ENCODE results near the gene RASGRP3. TPM values are rescaled to one million over a fixed set of nuclear protein-coding genes. Genes with fewer than 3 reads are reported as not detected.

RASGRP3 gene
- total and polyA plus RNA-seq, 2 donors (not counting 3 experiments of a cell fraction or from before 2014, with no cell fraction given) = 16.0 to 39.6 TPM

- no TSS peak for BruUV-seq (replicated peaks)
- no peaks in the 10 kb centered on the region for H3K79me2 ChIP-seq (ENCODE audit: control insufficient read depth, insufficient read depth, low read length)
- FAIRE-seq (no peak), DNase-seq (ENCODE audit: low read depth, low spot score) (no peak)
- no peaks in the 10 kb centered on the region for H3K4me1 ChIP-seq (ENCODE audit: control insufficient read depth, extremely low read depth, insufficient read depth, low read length)
- H3K9me3 ChIP-seq (replicated peaks; ENCODE audit: control insufficient read depth, insufficient read depth, low read length) = no peaks in the 10 kb centered on the region
- intact Hi-C loops (cut with micrococcal nuclease) = no loop called here
- TF ChIP-seq JUN (IDR thresholded peaks at IDR 0.05; ENCODE audit: borderline replicate concordance, insufficient read depth, insufficient read length, low read depth) (no peak), MAX (IDR thresholded peaks at IDR 0.05; ENCODE audit: insufficient read depth, insufficient read length) (no peak), GATA2 (IDR thresholded peaks at IDR 0.05; ENCODE audit: insufficient read depth, insufficient read length, low read depth, low read length) (no peak), POLR2AphosphoS5 (IDR thresholded peaks at IDR 0.05; ENCODE audit: insufficient read depth, low read depth, low read length) (no peak), FOS (IDR thresholded peaks at IDR 0.05; ENCODE audit: borderline replicate concordance, insufficient read depth, low read length) (no peak), MYC (IDR thresholded peaks at IDR 0.05; ENCODE audit: low read depth, low read length) (no peak), POLR2A (IDR thresholded peaks at IDR 0.05; ENCODE audit: low read depth, low read length) (no peak)
- H3K36me3 ChIP-seq (ENCODE audit: control insufficient read depth in 2 of 2, extremely low read depth in 1 of 2, insufficient read depth in 2 of 2, low read length in 2 of 2) = no peaks in the 10 kb centered on the region
- dilution Hi-C loops (cut with MboI; ENCODE audit: extremely low pct_ligation_motif_present, low sequenced_read_pairs) = no loop called here
- H2AFZ ChIP-seq (ENCODE audit: low read depth, low read length) = no peak overlapping the region
- ChIA-PET POLR2A (no interaction called here), CTCF (interaction anchor here (0.9 kb wide), 1 partner anchor 99 kb away, joined by 3 read pairs; no protein-coding TSS in a partner anchor)
- H3K9ac ChIP-seq (replicated peaks; ENCODE audit: extremely low read depth, insufficient read depth, low read length) = no peak overlapping the region
- H3K27ac ChIP-seq (ENCODE audit: insufficient read depth, low read depth, low read length) = no peak overlapping the region
- H3K4me3 ChIP-seq (replicated peaks in 1 of 3; ENCODE audit: insufficient read depth in 1 of 3, low read depth in 1 of 3, low read length in 3 of 3) = no peak overlapping the region
- H4K20me1 ChIP-seq (replicated peaks; ENCODE audit: control insufficient read depth, extremely low read depth, insufficient read depth, low read length) = no peaks in the 10 kb centered on the region
- no peaks in the 10 kb centered on the region for H3K9me1 ChIP-seq (replicated peaks; ENCODE audit: control insufficient read depth, extremely low read depth, insufficient read depth, low read length)
- peaks cover 4% of the 10 kb centered on the region in 2 experiments for H3K27me3 ChIP-seq (ENCODE audit: control insufficient read depth in 2 of 2, insufficient read depth in 2 of 2, low read length in 2 of 2)
- H3K4me2 ChIP-seq (ENCODE audit: insufficient read depth, low read length) = no peak overlapping the region
Measured at GRCh38 chr2:33484042-33484621, 7.7 kb downstream of the RASGRP3 start.

- TF ChIP-seq FOS (IDR thresholded peaks at IDR 0.05; ENCODE audit: borderline replicate concordance, insufficient read depth, low read length) (no peak), EZH2 (IDR thresholded peaks at IDR 0.05; ENCODE audit: borderline replicate concordance, low read depth, low read length, severe bottlenecking) (no peak), GATA2 (IDR thresholded peaks at IDR 0.05; ENCODE audit: insufficient read depth, insufficient read length, low read depth, low read length) (no peak), POLR2AphosphoS5 (IDR thresholded peaks at IDR 0.05; ENCODE audit: insufficient read depth, low read depth, low read length) (no peak), JUN (IDR thresholded peaks at IDR 0.05; ENCODE audit: borderline replicate concordance, insufficient read depth, insufficient read length, low read depth) (no peak), POLR2A (IDR thresholded peaks at IDR 0.05; ENCODE audit: low read depth, low read length) (no peak), MYC (IDR thresholded peaks at IDR 0.05; ENCODE audit: low read depth, low read length) (no peak), MAX (IDR thresholded peaks at IDR 0.05; ENCODE audit: insufficient read depth, insufficient read length) (no peak), CTCF (IDR thresholded peaks at IDR 0.05; ENCODE audit: extremely low read depth in 1 of 2, insufficient read depth in 1 of 2, low read depth in 1 of 2, low read length in 2 of 2) (no peak)
- no peaks in the 10 kb centered on the region for H3K4me1 ChIP-seq (ENCODE audit: control insufficient read depth, extremely low read depth, insufficient read depth, low read length)
- intact Hi-C loops (cut with micrococcal nuclease) = no loop called here
- FAIRE-seq = no peak
- CTCF ChIA-PET = no interaction called here
- no peak overlapping the region for H3K9ac ChIP-seq (replicated peaks; ENCODE audit: extremely low read depth, insufficient read depth, low read length)
- no peak overlapping the region for H3K4me2 ChIP-seq (ENCODE audit: insufficient read depth, low read length)
- H3K4me3 ChIP-seq (replicated peaks in 1 of 3; ENCODE audit: insufficient read depth in 1 of 3, low read depth in 1 of 3, low read length in 3 of 3) = no peak overlapping the region
- POLR2A ChIA-PET = no interaction called here
- dilution Hi-C loops (cut with MboI; ENCODE audit: extremely low pct_ligation_motif_present, low sequenced_read_pairs) = no loop called here
- no peaks in the 10 kb centered on the region for H3K9me1 ChIP-seq (replicated peaks; ENCODE audit: control insufficient read depth, extremely low read depth, insufficient read depth, low read length)
- no TSS peak for BruUV-seq (replicated peaks)
- no peak overlapping the region for H3K27ac ChIP-seq (ENCODE audit: insufficient read depth, low read depth, low read length)
- H4K20me1 ChIP-seq (replicated peaks; ENCODE audit: control insufficient read depth, extremely low read depth, insufficient read depth, low read length) = no peaks in the 10 kb centered on the region
- peaks cover 4 to 6% of the 10 kb centered on the region in 2 experiments for H3K27me3 ChIP-seq (ENCODE audit: control insufficient read depth in 2 of 2, insufficient read depth in 2 of 2, low read length in 2 of 2)
- H3K79me2 ChIP-seq (ENCODE audit: control insufficient read depth, insufficient read depth, low read length) = no peaks in the 10 kb centered on the region
- H2AFZ ChIP-seq (ENCODE audit: low read depth, low read length) = no peak overlapping the region
- H3K36me3 ChIP-seq (ENCODE audit: control insufficient read depth in 2 of 2, extremely low read depth in 1 of 2, insufficient read depth in 2 of 2, low read length in 2 of 2) = no peaks in the 10 kb centered on the region
- H3K9me3 ChIP-seq (replicated peaks; ENCODE audit: control insufficient read depth, insufficient read depth, low read length) = no peaks in the 10 kb centered on the region
- DNase-seq (ENCODE audit: low read depth, low spot score) = no peak
Measured at GRCh38 chr2:33485051-33485450, 8.6 kb downstream of the RASGRP3 start.

Data from endothelial cell of umbilical vein (primary cell).